HG03575 (cell line): ENCODE results near the gene DCDC1.
A peak's percentile ranks its signal among the peaks of the same experiment; 100 is the strongest.

Source experiments
- ATAC-seq: cut with Tn5 transposase; IDR thresholded peaks from one replicate; pipeline ENCODE4 v1.9.1; 2021; ENCODE audit not compliant: unreplicated experiment, insufficient number of reproducible peaks, low FRiP score; ENCODE audit errors: extremely low read depth

Gene DCDC1

GRCh38 chr11:31369348-31370329 is at the start of gene DCDC1, which contains the start of gene DNAJC24:
DCDC1 (minus strand) TSS chr11:31369739; CDS start chr11:31328280, 41,459 bp downstream.
DNAJC24 (plus strand) TSS chr11:31369860; CDS start chr11:31370749, 889 bp downstream.
- ATAC-seq = peak; percentile 95

- no peak for ATAC-seq
Measured at GRCh38 chr11:31419138-31419537, 49.6 kb upstream of the DCDC1 start.

GRCh38 chr11:31417816-31418215 is 48.3 kb upstream of the DCDC1 start:
- ATAC-seq = no peak

GRCh38 chr11:31417357-31417756 is 47.8 kb upstream of the DCDC1 start:
- ATAC-seq = no peak

GRCh38 chr11:31415435-31415834 is 45.9 kb upstream of the DCDC1 start:
- no peak for ATAC-seq

GRCh38 chr11:31414338-31414737 is 44.8 kb upstream of the DCDC1 start:
- ATAC-seq = no peak

GRCh38 chr11:31412946-31413345 is 43.4 kb upstream of the DCDC1 start:
- ATAC-seq = no peak

GRCh38 chr11:31408201-31408600 is 38.7 kb upstream of the DCDC1 start:
- ATAC-seq = no peak

GRCh38 chr11:31404614-31405013 is 35.1 kb upstream of the DCDC1 start:
- no peak for ATAC-seq

- ATAC-seq = no peak
Measured at GRCh38 chr11:31397239-31397834, 27.8 kb upstream of the DCDC1 start.

- ATAC-seq = no peak
Measured at GRCh38 chr11:31387379-31387778, 17.8 kb upstream of the DCDC1 start.

GRCh38 chr11:31383116-31383515 is 13.6 kb upstream of the DCDC1 start:
- ATAC-seq = no peak

- ATAC-seq = no peak
Measured at GRCh38 chr11:31375879-31376278, 6.3 kb upstream of the DCDC1 start.

GRCh38 chr11:31366795-31367194 is 2.7 kb downstream of the DCDC1 start:
- no peak for ATAC-seq

GRCh38 chr11:31361743-31362142 is 7.8 kb downstream of the DCDC1 start:
- ATAC-seq = no peak

GRCh38 chr11:31355817-31356216 is 13.7 kb downstream of the DCDC1 start:
- no peak for ATAC-seq

- no peak for ATAC-seq
Measured at GRCh38 chr11:31355131-31355530, 14.4 kb downstream of the DCDC1 start.

- no peak for ATAC-seq
Measured at GRCh38 chr11:31351168-31351567, 18.4 kb downstream of the DCDC1 start.

- ATAC-seq = no peak
Measured at GRCh38 chr11:31340903-31341572, 28.5 kb downstream of the DCDC1 start.

- ATAC-seq = no peak
Measured at GRCh38 chr11:31337806-31338205, 31.7 kb downstream of the DCDC1 start.
